ENCODE measurements around the gene CBX7.

The CBX7 gene

GRCh38 chr22:39152511-39153219 lies at the start of gene CBX7:
CBX7 (minus strand) TSS chr22:39152680; CDS start chr22:39152444, 236 bp downstream.
- in situ Hi-C loops (cut with HindIII; ENCODE audit: low sequenced_read_pairs), result no loop called here

- in situ Hi-C loops (cut with HindIII; ENCODE audit: low sequenced_read_pairs), result no loop called here
Observed at GRCh38 chr22:39197578-39197977, 45.1 kb upstream of the CBX7 start.

GRCh38 chr22:39194098-39194497 lies 41.6 kb upstream of the CBX7 start:
- in situ Hi-C loops (cut with HindIII; ENCODE audit: low sequenced_read_pairs), result no loop called here

- in situ Hi-C loops (cut with HindIII; ENCODE audit: low sequenced_read_pairs), result no loop called here
Observed at GRCh38 chr22:39188809-39189208, 36.3 kb upstream of the CBX7 start.

GRCh38 chr22:39185601-39186012 lies 33.1 kb upstream of the CBX7 start:
- in situ Hi-C loops (cut with HindIII; ENCODE audit: low sequenced_read_pairs), result no loop called here

- in situ Hi-C loops (cut with HindIII; ENCODE audit: low sequenced_read_pairs), result no loop called here
Observed at GRCh38 chr22:39184586-39185577, 32.4 kb upstream of the CBX7 start.

GRCh38 chr22:39183991-39184585 lies 31.6 kb upstream of the CBX7 start:
- in situ Hi-C loops (cut with HindIII; ENCODE audit: low sequenced_read_pairs), result no loop called here

- in situ Hi-C loops (cut with HindIII; ENCODE audit: low sequenced_read_pairs), result no loop called here
Observed at GRCh38 chr22:39182478-39183030, 30.1 kb upstream of the CBX7 start.

GRCh38 chr22:39181778-39182177 lies 29.3 kb upstream of the CBX7 start:
- in situ Hi-C loops (cut with HindIII; ENCODE audit: low sequenced_read_pairs), result no loop called here

GRCh38 chr22:39181356-39181755 lies 28.9 kb upstream of the CBX7 start:
- in situ Hi-C loops (cut with HindIII; ENCODE audit: low sequenced_read_pairs), result no loop called here

- in situ Hi-C loops (cut with HindIII; ENCODE audit: low sequenced_read_pairs), result no loop called here
Observed at GRCh38 chr22:39179841-39180335, 27.4 kb upstream of the CBX7 start.

GRCh38 chr22:39179401-39179827 lies 26.9 kb upstream of the CBX7 start:
- in situ Hi-C loops (cut with HindIII; ENCODE audit: low sequenced_read_pairs), result no loop called here

- in situ Hi-C loops (cut with HindIII; ENCODE audit: low sequenced_read_pairs), result no loop called here
Observed at GRCh38 chr22:39178206-39179111, 26.0 kb upstream of the CBX7 start.

- in situ Hi-C loops (cut with HindIII; ENCODE audit: low sequenced_read_pairs), result no loop called here
Observed at GRCh38 chr22:39177791-39178190, 25.3 kb upstream of the CBX7 start.

- in situ Hi-C loops (cut with HindIII; ENCODE audit: low sequenced_read_pairs), result no loop called here
Observed at GRCh38 chr22:39177456-39177775, 24.9 kb upstream of the CBX7 start.

- in situ Hi-C loops (cut with HindIII; ENCODE audit: low sequenced_read_pairs), result no loop called here
Observed at GRCh38 chr22:39176714-39177455, 24.4 kb upstream of the CBX7 start.

GRCh38 chr22:39176143-39176713 lies 23.7 kb upstream of the CBX7 start:
- in situ Hi-C loops (cut with HindIII; ENCODE audit: low sequenced_read_pairs), result no loop called here

GRCh38 chr22:39175353-39176142 lies 23.1 kb upstream of the CBX7 start:
- in situ Hi-C loops (cut with HindIII; ENCODE audit: low sequenced_read_pairs), result no loop called here

Data from DLD1 (cell line).